H1 (cell line): ENCODE measurements around the gene HOXD10. TPM values are rescaled to one million over a fixed set of nuclear protein-coding genes. Genes with fewer than 3 reads are reported as not detected.

Experiments
- GABPA ChIP-seq: IDR thresholded peaks from 2 replicates; pipeline ENCODE4 v1.6.1; 2011; ENCODE audit warnings: mild to moderate bottlenecking, low read length, moderate library complexity, borderline replicate concordance; ENCODE audit not compliant: insufficient read depth
- HDAC6 ChIP-seq: IDR thresholded peaks from one replicate; pipeline ENCODE4 v1.7.1; 2012; ENCODE audit warnings: low read depth, mild to moderate bottlenecking, inconsistent platforms, low read length, moderate library complexity
- KDM5A ChIP-seq: fragments of 200-600 bp; IDR thresholded peaks from 2 replicates; pipeline ENCODE4 v1.7.1; 2012; ENCODE audit warnings: mild to moderate bottlenecking, low read length, inconsistent platforms, mixed read lengths
- NRF1 ChIP-seq: IDR thresholded peaks from 2 replicates; pipeline ENCODE4 v1.6.1; 2011; ENCODE audit warnings: mild to moderate bottlenecking, low read depth, low read length, improper control_type of control experiment
- RNF2 ChIP-seq: fragments of 200-900, 300-1000 bp; sonication (generic); IDR thresholded peaks from 2 replicates; pipeline ENCODE4 v1.7.1; 2016; ENCODE audit warnings: borderline replicate concordance, low read depth, mild to moderate bottlenecking, antibody characterized with exemption, low read length; ENCODE audit not compliant: poor library complexity, severe bottlenecking; ENCODE audit errors: missing control alignments
- SUZ12 ChIP-seq: fragments of 200-600 bp; sonication (generic); IDR thresholded peaks from 2 replicates; pipeline ENCODE4 v1.6.1; 2012; ENCODE audit warnings: mild to moderate bottlenecking, inconsistent platforms, low read length, moderate library complexity, mixed read lengths
- TAF1 ChIP-seq: IDR thresholded peaks from 2 replicates; pipeline ENCODE4 v1.6.1; 2011; ENCODE audit warnings: mild to moderate bottlenecking, low read depth, low read length
- polyA plus RNA-seq, 7 experiments: library from polyadenylated mRNA; depleted of rRNA in 3 of 7; stranded (reverse) in 5 of 7; unstranded in 2 of 7; fragments of >200 nt in 5 of 7; fragments of 200-250 nt in 2 of 7; gene quantifications; 1 replicate in 5 of 7; 2 replicates in 1 of 7; 4 replicates in 1 of 7; pipeline versions ENCODE4 v1.2.1 to v1.2.3, GENCODE V29; 2011 to 2013; ENCODE audit warnings: missing spikeins in 2 of 7, mixed read lengths in 2 of 7
- total RNA-seq: library from RNA; stranded (reverse); fragmentation: NEBNext Ultra II Directional; extraction: Animal tissue kit (Norgen Biotek cat#: 25700); gene quantifications from 2 replicates; pipeline ENCODE4 v1.2.1, GENCODE V29; 2021

HOXD10 gene
- total and polyA plus RNA-seq, 2 of the 8 experiments (the other 6 are each of a cell fraction or from before 2014, with no cell fraction given) = not detected

DNA sequence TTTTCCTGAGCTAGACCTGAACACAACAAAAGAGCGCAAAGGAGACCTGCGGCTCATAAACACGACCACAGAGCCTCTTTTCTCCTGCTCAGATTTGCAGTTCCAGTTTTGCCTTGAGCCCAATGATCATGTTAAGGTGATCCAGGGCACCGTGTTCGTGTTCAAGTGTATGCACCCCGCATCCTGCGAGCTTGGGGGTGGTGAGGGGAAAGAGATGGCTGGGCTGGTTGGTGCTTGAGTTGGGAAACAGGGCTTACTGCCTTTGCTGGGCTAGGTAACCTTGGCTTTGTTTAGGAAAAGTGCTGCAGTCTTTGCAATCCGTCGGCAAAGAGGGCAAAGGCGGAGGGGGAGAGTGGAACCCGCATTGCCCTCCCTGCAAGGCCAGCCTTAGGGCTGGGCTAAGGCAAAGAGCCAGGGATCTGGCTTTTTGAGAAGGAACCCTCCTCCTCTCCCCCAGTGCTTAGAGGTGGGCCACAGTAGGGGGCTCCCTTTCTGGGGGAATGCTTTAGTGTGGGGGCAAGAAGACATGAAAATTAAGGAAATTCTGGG is 1.3 kb downstream of the HOXD10 start (continued):
- TF ChIP-seq HDAC6 (no peak), GABPA (no peak), TAF1 (no peak), NRF1 (no peak), RNF2 (peak; percentile 17), SUZ12 (peak; percentile 79), KDM5A (no peak)
